Stimulated activated CD4-positive, alpha-beta T cell treated with anti-CD3 and anti-CD28 coated beads, Interleukin-4, amount 100 ng/mL, for 1 hour (primary cell): ENCODE measurements around the gene INO80C.

Experiments
- DNase-seq: peaks from one replicate; pipeline ENCODE4 v3.0.0-alpha.2; 2020

The INO80C gene

GRCh38 chr18:35418610-35419009, 79.2 kb downstream of the INO80C start:
- no peak for DNase-seq
